GM18870 (cell line): ENCODE data around the gene CEP164.

Source experiments
- ATAC-seq: cut with Tn5 transposase; IDR thresholded peaks from one replicate; pipeline ENCODE4 v1.9.1; 2021; ENCODE audit warnings: moderate library complexity; ENCODE audit not compliant: unreplicated experiment

Gene CEP164

DNA sequence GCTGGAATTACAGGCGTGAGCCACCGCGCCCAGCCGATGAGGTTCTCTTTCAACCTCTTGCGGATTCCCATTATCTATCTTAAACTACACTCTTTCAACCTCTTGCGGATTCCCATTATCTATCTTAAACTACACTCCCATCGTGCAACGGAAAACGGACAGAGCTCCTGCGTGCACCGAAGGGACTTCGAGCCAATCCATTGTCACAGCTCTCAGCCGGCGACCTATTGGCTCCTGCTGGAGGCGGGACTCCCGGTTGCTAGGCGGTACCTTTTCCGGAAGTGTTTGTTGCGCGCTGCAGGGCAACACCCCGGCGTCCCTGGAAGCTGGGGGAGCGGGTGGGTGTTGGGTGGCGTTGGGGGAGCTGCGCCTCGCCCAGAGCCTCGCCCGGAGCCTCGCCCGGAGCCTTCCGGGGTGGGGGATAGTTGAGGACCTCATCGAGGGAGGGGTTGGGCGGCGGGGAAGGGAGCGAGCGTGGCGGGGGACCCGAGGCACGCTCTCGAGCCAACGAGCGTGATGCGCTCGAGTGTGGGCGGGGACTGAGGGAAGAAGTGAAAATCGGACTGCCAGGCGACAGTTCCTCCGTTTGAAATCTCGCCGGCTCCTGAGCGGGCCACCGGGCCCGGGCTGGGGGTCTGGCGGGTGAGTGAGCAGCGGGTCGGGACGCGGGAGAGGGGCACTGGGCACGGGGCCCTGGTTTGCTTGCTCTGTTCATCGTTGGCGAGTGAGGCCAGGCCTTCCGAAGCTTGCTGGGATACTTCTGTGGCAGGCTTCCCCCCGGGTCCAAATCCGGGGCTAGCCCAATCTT lies at the start of gene CEP164:
Gene CEP164, plus strand, starts transcription at position 288 of the 808 bp plus-strand sequence. CDS start 10,733 bp downstream, outside the sequence.
- peak; percentile 90 for ATAC-seq

DNA sequence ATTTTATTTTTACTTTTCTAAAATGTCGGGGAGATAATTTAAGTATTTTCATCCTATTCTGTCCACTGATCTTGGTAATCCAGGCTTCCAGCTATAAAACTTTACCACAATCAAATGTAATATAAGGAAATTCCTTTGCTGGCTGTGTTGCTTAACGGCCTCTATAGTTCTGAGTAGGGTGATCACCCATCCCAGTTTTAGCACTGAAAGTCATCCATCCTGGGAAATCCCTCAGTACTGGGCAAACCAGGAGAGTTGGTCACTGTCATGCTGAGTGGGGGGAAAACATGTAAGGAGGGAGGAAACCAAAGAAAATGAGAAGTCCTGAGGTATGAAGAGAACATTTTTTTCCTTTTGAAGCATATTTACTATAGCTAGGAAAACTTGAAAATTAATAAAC lies 49.3 kb upstream of the CEP164 start:
- no peak for ATAC-seq

DNA sequence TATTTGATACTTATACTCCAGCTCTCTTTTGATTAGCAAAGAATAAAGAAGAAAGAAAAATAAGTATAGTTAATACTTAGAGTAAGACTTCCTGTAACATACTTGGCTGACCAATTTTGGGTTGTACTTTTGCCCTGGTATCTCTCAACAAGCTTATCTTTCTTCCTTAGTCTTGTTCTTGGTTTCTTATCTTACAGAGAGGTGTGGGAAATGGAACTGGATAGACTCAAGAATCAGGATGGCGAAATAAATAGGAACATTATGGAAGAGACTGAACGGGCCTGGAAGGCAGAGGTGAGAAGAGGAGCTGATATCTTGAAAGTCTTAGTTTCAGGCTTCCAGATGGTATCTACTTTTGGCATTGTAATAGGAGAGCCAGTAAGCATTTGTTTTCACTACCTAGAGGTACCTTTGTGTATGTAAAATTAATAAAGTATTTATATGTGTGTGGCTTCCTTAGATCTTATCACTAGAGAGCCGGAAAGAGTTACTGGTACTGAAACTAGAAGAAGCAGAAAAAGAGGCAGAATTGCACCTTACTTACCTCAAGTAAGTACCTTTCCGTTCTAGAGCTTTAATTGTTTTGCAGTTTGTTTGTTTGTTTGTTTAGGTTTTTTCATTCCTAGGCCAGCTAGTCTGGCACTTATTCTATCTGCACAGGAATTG lies 47.8 kb upstream of the CEP164 start:
- no peak for ATAC-seq

DNA sequence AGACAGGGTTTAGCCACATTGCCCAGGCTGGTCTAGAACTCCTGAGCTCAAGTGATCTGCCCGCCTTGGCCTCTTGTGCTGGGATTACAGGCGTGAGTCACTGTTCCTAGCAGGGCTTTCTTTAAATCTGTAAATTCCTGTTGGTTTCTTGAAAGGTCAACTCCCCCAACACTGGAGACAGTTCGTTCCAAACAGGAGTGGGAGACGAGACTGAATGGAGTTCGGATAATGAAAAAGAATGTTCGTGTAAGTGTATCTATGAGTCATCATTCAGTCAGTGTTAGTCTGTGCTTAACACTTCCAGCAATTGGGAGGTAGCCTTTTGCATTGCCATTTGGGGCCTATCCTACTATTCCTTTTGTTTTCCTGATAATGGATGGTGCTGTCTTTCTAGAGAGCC lies 46.5 kb upstream of the CEP164 start:
- ATAC-seq = no peak

DNA sequence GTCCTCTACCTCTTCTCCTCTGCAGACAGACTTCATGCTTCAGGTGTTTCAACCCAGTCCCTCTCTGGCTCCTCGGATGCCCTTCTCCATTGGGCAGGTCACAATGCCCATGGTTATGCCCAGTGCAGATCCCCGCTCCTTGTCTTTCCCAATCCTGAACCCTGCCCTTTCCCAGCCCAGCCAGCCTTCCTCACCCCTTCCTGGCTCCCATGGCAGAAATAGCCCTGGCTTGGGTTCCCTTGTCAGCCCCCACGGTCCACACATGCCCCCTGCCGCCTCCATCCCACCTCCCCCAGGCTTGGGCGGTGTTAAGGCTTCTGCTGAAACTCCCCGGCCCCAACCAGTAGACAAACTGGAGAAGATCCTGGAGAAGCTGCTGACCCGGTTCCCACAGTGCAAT lies 45.8 kb upstream of the CEP164 start:
- no peak for ATAC-seq

DNA sequence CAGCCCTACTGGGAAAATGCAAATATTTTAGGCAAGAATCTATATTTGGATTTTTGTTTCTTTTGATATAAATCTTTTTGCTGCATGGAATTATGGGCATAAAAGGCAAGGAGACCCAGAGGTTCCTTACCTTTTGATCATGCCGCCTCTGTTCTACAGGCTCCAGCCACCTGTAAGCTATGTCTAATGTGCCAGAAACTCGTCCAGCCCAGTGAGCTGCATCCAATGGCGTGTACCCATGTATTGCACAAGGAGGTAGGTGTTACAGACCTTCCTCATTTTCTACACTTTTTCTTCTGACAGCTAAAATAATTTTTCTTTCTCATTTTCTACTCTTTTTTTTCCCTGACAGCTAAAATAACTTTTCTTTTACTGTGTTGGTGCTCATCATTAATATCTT lies 44.7 kb upstream of the CEP164 start:
- ATAC-seq = no peak

DNA sequence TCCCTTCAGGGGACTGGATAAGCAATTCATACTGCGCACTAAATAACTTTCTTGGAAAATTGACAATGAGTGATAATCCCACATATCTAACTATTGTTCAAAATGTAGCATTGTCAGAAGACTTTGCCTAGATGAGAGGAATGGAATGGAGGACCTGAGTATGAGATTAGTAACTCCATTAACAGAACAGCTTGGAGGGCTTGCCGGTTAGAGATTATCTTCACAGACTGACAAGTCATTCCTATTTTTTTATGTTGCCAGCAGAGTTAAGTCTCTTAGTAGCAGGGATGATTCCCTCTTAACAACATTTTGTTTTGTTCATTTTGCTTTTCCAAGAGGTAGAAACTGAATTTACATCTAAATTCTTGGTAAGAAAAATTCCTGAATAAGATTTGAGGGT lies 43.6 kb upstream of the CEP164 start:
- ATAC-seq = no peak

DNA sequence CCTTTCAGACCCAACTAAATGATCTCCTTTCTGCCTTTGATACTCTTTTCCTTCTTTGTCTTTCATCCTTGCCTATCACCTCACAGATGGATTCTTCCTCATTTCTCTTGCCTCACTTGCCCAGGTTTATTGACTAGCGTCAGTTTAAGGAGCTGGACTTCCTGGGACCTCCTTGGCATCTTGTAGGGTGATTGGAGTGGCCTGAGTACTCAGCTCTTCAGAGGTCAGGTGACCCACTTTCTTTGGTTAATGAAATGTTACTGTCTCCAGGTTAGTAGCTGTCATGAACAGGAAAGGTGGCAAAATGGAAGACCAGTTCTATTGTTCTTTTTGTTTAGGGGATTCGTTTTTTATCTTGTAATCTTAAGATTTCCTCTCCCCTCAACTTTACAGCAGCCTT lies 41.1 kb upstream of the CEP164 start:
- ATAC-seq = no peak

DNA sequence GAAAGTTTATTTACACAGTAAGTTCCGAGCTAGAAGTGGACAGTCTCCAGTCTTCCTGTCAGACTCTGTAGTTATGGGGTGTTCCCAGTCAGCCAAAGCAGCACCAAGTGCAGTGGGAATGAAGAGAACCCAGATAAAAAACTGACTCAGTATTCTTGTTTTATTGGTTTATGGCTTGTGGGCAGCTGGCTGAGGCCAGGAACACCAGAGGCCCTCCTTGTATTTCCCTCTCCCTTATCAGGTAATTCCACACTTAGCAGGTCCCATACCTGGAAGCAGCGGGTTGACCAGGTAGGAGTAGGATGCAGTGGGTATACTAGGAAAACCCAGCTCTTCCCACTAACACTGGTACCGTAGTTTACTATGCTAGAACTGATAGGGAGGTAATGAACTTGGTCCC lies 40.0 kb upstream of the CEP164 start:
- no peak for ATAC-seq

DNA sequence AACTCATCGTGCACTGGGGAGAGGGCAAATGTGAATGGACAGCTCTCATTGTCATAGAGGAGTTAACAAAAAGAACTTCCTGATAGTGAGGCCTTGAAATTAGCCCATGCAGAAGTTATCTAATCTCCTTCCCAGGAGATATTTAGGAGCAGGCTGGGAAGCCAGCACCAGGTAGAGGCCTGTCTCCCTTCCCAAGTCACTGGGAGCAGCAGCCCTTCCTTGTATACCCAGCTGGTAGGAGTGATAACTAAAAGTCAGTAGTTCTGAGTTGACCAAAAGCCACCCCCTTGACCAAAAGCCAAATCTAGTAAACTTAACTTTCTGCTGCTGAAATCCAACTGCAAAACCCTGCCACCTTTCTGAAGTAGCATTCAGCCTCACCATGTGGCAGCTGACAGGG lies 37.9 kb upstream of the CEP164 start:
- no peak for ATAC-seq

DNA sequence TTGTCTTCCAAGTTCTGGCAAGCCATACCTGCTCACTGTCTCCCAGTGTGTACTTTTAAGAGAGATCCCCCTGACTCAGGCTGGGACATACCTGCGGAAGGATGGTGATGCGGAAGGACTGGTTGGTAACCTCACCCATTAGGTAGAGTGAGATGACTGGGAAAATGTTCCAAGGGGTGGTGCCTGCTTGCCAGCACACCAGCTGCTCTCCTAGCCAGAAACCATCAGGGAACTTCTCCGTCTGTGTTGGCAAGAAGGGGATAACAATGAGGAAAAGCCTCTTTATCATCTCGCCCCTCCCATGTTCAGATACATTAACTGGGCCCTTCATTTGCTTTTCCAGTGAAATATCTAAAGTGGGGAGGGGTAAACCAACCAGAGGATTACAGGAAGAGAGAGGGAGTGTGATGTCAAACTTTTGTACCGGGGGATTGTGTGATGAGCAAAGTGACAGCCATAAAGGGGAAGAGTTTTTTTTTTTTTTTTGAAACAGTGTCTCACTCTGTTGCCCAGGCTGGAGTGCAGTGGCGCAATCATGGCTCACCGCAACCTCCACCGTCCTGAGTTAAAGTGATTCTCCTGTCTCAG lies 36.8 kb upstream of the CEP164 start, which contains the start of gene BACE1-AS:
Gene BACE1-AS, plus strand, starts transcription at position 538 of the 588 bp plus-strand sequence.
- no peak for ATAC-seq

DNA sequence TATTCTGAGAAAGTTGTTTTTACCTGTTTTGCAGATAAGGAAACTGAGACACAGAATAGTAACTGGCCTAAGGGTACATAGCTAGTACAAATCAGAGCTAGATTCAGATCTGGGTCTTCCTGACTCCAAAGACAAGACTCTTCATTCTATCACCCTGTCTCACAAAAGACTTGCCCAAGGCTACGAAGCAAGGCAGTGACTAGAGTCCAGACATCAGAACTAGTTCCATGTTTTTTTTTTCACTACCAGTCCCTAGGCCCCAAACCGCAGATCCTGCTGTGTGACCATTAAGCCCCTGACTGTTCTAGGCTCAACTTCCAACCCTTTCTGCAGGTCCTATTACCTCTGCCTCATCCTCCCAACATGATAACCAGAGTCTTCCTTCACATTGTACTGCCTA lies 35.0 kb upstream of the CEP164 start:
- ATAC-seq = no peak

DNA sequence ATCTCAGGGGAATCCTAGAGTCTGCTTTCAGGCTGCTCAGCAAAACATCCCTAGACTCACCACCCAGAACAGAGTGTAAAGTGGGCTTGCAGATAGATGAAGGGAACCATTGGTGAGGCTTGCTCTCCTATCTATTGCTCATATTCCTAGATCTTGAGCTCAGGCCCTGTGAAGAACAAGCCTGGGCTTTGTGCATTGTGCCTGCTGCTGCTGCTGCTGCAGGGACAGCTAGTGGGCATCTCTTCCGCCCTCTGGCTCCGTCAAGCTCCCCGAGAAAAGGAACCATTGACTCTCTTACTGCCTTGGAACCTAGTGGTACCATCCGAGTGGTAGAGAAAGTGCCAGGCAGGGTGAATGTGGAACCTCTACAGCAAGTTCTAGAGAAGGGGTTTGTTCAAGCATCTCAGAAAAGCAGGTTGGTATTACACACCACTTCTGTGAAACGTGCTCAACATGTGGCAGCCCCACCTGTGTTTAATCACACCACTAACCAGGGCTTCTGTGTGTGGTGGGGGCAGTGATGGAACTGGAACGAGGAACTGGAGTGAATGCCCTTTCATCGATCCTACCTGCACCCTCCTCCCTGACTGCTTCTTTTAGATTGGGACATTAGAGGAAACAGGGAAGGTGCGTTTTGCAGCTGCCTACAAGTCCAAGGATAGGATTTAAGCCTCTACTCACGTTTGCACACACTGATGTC lies 32.1 kb upstream of the CEP164 start:
- no peak for ATAC-seq

DNA sequence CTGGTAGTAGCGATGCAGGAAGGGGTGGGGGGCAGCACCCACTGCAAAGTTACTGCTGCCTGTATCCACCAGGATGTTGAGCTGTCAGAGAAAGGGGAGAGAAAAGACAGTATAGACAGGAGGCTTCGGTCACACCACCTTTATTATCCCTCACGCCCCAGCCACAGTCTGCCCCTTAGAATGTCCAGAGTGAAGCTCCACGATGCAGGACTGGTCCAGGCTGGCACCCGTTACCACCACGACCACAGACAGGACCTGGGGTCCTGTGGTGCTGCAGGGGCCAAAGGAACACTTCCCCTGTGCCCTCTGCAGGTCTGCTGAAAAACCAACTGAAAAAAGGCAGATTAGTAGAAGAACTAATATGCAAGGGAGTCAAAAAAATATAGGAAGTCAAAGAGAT lies 30.8 kb upstream of the CEP164 start:
- ATAC-seq = no peak

DNA sequence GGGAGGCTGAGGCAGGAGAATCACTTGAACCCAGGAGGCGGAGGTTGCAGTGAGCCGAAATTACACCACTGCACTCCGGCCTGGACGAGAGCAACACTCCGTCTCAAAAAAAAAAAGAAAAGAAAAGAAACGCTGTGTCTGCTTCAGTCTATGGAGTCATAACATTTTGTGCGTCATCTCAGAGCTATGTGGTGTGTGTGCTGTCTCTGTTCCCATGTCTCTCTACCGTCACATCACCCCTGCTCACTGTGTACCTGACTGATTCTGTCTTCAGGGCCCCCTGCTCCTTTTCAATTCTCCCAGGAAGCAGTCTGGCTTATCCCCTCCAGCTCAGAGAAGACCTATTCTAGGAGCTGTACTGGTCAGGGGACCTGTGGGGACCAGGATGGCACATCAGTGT lies 29.5 kb upstream of the CEP164 start:
- no peak for ATAC-seq

DNA sequence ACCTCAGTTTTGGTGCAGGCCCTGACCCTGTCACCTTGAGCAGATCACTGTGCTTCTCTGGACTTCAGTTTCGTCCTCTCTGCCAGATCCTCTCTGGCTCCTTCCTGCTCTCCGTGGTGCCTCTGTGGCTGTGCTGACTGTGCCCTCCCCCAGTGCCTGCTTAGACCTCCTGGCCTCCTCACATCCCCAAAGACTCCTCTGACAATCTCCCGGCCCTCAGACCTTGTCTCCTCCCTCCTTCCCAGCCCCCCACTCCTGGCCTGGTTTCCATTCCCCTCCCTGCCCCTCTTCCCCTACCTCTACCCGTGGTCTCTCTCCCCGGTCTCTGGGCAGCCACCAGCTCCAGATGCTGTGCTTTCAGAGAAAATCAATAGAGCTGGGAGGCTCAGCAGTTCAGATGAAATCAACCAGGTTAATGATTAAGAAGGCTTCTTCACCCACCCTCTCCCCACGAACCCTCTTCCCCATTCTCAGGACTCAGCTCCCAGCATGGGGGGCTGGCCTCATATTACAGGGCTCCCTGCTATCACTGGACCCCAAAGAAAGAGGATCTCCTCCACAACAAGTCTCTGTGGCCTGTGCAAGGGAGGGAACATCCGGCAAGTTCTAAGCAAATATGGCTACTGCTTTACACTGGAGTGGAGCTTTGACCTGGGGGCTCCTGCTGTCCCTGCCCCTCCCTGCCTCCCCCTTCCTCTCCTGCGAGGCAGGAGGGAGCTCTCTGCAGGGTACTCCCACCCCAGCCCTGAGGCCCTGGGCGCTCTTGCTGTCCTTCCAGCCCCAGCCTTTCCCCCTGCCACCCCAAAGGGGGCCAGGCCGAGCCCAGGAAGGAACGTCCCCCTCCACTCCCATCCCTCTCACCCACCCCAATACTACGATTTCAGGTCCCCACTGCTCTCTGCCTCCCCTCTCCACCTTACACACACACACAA lies 28.0 kb upstream of the CEP164 start:
- ATAC-seq = no peak

DNA sequence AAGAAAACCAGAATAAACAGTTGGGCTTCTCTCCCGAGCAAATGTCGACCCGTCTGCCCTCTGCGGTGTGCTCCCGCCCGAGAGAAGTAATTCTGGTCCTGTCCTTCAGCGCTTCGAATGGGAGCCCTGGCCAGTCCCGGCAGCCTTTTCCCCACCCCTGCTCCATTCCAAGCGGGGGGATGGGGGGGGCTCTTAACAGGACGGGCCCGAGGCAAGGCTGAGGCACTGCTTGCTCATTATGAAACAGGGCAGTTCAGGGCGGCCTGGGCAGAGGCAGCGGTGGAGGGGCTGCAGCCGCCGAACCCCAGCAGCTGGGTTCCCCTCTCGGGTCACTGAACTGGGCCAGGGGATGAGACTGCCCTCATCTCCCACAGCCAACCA lies 27.4 kb upstream of the CEP164 start:
- no peak for ATAC-seq

DNA sequence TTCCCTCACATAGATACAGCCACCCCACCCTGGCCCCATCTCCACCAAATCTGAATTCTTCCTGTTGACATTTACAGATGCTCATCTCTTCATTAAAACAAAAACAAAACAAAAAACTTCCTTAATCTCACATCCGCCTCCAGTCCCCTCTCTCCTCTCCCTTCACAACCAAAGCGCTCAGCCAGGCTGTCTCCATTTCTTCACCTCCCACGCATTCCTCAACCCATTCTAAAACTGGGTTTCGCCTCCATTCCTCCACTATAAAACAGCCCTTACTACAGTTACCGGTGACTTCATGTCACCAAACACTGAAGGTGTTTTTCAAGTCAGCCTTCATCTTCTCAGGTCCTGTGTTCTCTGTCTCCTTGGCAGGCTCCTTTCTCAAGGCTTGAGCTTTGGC lies 26.9 kb upstream of the CEP164 start:
- no peak for ATAC-seq

DNA sequence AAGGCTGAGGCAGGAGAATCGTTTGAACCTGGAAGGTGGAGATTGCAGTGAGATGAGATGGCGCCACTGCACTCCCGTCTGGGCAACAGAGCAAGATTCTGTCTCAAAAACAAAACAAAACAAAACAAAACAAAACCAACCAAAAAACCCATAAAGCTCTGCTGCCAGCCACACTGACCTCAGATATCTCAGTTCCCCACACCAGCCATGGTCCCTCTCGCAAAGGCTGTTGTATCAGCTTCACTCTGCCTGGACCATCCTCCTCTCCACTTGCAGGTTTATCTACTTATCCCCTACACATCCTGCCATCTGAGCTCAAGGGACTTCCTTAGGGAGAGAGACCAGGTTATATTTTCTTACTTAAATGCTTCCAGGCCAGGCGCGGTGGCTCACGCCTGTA lies 25.4 kb upstream of the CEP164 start:
- ATAC-seq = no peak

DNA sequence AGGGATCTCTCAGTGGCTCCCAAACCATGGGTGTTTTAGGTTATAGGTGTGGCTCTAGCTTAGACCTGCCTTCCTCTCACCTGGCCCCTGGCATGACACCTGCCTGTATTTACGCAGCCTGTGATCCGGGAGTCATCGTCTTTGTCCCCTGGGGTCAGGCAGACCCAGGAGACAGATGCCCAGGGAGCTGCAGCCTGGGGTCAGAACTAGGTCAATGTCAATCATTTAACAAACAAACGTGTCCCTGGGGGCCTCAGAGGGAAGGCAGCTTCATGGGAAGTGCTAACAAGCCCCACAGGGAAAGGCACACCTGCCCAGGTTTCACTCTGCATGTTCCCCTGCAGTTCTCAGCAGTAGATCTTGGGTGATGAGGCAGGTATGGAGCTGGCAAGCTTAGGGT lies 24.6 kb upstream of the CEP164 start:
- ATAC-seq = no peak
